BJ (cell line): ENCODE results near the gene OR5K2. TPM values are rescaled to one million over a fixed set of nuclear protein-coding genes. Genes with fewer than 3 reads are reported as not detected.

ENCODE experiments used
- CTCF ChIA-PET: fragments of 350-600 bp; formaldehyde crosslinking; extraction: SDS; loops from one replicate; lab custom pipeline; 2021; ENCODE audit warnings: antibody characterized with exemption, inconsistent platforms; lab: Yijun Ruan, JAX
- POLR2A ChIA-PET: fragments of 300-600 bp; sonication (Branson Sonifier 250); formaldehyde crosslinking; extraction: SDS; loops from one replicate; lab custom pipeline; 2021; ENCODE audit warnings: antibody characterized with exemption; lab: Charles Lee
- DNase-seq: peaks from one replicate; pipeline ENCODE4 v3.0.0-alpha.2; 2011; ENCODE audit warnings: low read depth
- H3K27me3 ChIP-seq: 2 replicates; pipeline ENCODE4 v1.6.0; 2011; ENCODE audit warnings: low read length; ENCODE audit not compliant: control insufficient read depth, insufficient read depth
- H3K36me3 ChIP-seq: 2 replicates; pipeline ENCODE4 v1.5.1; 2011; ENCODE audit warnings: low read length; ENCODE audit not compliant: control insufficient read depth, insufficient read depth
- H3K4me3 ChIP-seq: 2 replicates; pipeline ENCODE4 v1.5.1; 2011; ENCODE audit warnings: low read depth, mild to moderate bottlenecking, control low read depth, low read length
- polyA plus RNA-seq: library from polyadenylated mRNA; depleted of rRNA; stranded (reverse); fragments of >200 nt; gene quantifications from 2 replicates; pipeline ENCODE4 v1.2.3, GENCODE V29; 2011
- TF ChIP-seq, protein P1 (sequence below): IDR thresholded peaks from 2 replicates; pipeline ENCODE4 v1.5.1; 2011; ENCODE audit warnings: low read depth, mild to moderate bottlenecking, control low read depth, inconsistent platforms, low read length, moderate library complexity; ENCODE audit not compliant: insufficient read depth

Gene OR5K2
- polyA plus RNA-seq, 1 experiment: not detected

DNA sequence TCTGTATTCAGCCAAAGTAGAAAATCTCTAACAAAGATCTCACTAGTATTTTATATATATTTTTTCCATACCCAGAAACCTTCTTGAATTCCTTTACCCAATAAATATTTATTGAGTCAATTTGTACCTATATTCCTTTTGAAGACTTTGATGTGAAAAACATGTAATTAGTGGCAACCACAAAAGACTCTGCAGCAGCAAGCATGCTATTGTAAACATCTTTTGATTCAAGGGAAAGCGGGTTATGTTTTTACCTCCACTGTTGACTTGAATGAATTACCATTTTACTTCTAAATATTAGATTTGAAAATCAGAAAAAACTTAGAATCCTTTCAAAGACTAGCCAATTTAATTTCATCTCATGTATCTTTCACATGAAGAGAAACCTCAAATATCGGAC, 36.7 kb downstream of the OR5K2 start:
- CTCF ChIA-PET: no interaction called here
- POLR2A ChIA-PET: no interaction called here
- TF ChIP-seq, protein P1, sequence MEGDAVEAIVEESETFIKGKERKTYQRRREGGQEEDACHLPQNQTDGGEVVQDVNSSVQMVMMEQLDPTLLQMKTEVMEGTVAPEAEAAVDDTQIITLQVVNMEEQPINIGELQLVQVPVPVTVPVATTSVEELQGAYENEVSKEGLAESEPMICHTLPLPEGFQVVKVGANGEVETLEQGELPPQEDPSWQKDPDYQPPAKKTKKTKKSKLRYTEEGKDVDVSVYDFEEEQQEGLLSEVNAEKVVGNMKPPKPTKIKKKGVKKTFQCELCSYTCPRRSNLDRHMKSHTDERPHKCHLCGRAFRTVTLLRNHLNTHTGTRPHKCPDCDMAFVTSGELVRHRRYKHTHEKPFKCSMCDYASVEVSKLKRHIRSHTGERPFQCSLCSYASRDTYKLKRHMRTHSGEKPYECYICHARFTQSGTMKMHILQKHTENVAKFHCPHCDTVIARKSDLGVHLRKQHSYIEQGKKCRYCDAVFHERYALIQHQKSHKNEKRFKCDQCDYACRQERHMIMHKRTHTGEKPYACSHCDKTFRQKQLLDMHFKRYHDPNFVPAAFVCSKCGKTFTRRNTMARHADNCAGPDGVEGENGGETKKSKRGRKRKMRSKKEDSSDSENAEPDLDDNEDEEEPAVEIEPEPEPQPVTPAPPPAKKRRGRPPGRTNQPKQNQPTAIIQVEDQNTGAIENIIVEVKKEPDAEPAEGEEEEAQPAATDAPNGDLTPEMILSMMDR: no peak

DNA sequence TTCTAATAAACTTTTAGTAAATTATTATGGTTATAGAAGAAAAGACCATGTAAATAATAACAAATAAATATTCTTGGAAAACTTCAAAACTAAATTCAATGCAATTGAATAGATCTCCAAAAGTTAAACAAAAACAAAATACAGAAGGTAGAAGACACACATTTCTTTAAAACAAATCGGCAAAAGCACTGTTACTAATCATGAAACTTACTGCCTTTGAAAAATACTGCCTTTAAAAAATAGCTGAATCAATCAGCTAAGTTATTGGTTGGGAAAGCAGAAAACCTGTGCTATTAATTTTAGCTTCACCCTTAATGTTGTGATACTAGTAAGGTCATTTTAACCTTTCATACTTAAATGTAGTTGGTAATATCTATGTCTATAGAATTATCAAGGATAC, 37.3 kb downstream of the OR5K2 start:
- POLR2A ChIA-PET: no interaction called here
- TF ChIP-seq, protein P1: no peak
- Histone ChIP-seq H3K27me3 (peaks cover 7% of the 10 kb centered on the region), H3K36me3 (no peaks in the 10 kb centered on the region), H3K4me3 (no peak overlapping the region)
- CTCF ChIA-PET: no interaction called here
- no peak for DNase-seq

More for the DNA sequence above, 36.7 kb downstream of the OR5K2 start:
- Histone ChIP-seq H3K36me3 (no peaks in the 10 kb centered on the region), H3K4me3 (no peak overlapping the region), H3K27me3 (peaks cover 7% of the 10 kb centered on the region)
- DNase-seq: no peak

DNA sequence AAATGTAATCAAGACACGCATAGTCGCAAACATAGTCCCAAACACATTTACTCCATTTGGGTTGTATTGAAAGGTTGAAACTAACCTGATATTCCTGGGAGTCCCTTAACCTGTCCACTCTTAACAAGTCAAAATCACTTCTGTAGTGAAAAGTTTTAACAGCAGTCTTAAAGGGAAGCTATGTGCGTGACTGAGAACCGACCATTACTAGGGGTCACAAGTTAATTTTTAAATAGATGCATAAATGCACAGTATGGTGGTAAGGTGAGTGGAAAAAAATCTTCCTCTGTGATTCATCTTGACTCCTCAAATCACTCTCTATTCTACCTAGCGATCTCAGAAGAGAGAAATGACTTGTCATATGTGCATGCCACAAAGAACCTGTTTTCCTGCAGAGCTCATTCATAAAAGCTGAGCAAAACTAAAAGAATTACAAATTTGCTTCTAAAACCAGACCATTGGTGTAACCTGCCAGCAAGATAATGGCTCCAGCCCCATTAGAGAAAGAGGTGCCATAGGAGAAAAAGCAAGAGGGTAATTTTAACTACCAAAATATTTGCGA, 39.1 kb downstream of the OR5K2 start:
- CTCF ChIA-PET: interaction anchor here (0.5 kb wide), 1 partner anchor 211 kb away, joined by 3 read pairs; no protein-coding TSS in a partner anchor
- Histone ChIP-seq H3K27me3 (peaks cover 7% of the 10 kb centered on the region), H3K36me3 (no peaks in the 10 kb centered on the region), H3K4me3 (no peak overlapping the region)
- no peak for DNase-seq
- TF ChIP-seq, protein P1: no peak
- POLR2A ChIA-PET: no interaction called here

DNA sequence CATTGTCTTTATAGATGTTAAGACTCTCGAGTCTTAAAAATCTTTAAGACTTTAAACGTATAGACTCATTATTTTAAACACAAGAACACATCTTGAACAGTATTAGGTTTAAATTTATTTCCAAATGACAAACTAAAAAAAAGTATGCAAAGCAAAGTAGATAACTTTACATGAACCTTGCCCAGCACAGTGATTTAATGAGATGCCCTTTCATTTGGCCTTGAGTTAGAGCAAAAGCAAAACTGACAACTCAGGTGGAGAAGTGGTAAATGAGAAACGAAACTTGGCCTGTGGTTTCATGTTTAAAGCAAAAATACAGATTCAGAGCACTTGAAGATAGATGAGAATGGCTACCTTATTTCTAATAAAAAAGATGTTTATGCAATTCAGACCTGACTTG, 42.9 kb downstream of the OR5K2 start:
- ChIA-PET CTCF (interaction anchor here (0.9 kb wide), 1 partner anchor 61 kb away, joined by 3 read pairs; no protein-coding TSS in a partner anchor), POLR2A (no interaction called here)
- no peaks in the 10 kb centered on the region; the same call in 1 of the 2 replicates for H3K27me3 ChIP-seq
- TF ChIP-seq, protein P1: no peak
- no peak for DNase-seq
- H3K4me3 ChIP-seq: no peak overlapping the region
- H3K36me3 ChIP-seq: no peaks in the 10 kb centered on the region

DNA sequence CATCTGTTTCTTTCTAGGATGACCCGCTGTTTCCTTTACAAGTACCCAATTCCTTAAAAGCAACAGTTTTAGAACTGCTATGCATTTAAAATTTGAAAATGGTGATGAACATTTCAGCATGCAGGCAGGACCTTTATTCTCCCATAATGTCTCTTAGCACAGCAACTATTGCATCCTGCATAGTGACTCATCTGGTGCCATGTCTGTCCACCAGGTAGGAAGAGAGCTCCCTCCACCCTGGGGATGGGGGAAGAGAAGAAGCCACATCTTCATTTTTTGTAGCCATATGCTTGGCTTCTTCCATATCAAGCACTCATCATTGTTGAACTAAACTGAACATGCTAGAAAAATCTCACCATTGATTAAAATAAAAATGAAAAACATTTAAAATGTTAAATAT, 44.2 kb downstream of the OR5K2 start:
- DNase-seq: no peak
- ChIA-PET CTCF (no interaction called here), POLR2A (no interaction called here)
- Histone ChIP-seq H3K36me3 (no peaks in the 10 kb centered on the region), H3K27me3 (no peaks in the 10 kb centered on the region; the same call in 1 of the 2 replicates), H3K4me3 (no peak overlapping the region)
- TF ChIP-seq, protein P1: no peak
